HG03558 (cell line): ENCODE results near the gene UNC119.

Experiments used
- ATAC-seq: cut with Tn5 transposase; IDR thresholded peaks from one replicate; pipeline ENCODE4 v1.9.1; 2021; ENCODE audit warnings: moderate number of reproducible peaks; ENCODE audit not compliant: unreplicated experiment; ENCODE audit errors: extremely low read depth

The UNC119 gene

GRCh38 chr17:28501421-28502284, 50.8 kb downstream of the UNC119 start:
- no peak for ATAC-seq

DNA sequence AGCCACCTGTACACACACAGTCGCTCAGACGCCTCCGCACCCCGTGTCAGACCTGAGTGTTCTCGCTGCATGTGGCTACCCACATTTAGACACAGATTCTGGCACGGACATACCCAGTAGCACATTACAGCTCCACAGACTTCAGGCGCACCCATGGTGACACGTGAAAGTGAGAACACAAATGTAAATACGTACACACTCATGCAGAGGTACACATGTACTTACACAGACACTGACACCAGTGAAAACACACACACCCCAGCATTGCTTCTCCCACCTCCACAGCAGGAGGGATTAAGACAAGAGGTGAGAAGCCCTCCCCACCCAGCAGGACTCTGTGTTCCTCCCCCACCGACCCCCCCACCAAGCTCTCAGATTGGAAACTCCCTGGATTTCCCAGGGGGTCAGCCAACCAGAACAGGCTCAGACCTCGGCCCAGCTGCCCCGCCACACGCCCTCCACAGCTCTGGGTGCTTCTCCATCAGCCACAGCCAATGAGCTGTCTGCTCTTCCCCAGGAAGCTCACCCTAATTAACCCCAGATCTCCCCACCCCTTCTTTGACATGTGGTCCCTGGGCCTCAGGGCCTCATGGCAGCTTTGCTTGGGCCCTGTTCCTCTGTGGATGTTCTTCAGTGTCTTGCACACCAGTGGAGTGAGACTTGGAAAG, 51.6 kb downstream of the UNC119 start:
- no peak for ATAC-seq

DNA sequence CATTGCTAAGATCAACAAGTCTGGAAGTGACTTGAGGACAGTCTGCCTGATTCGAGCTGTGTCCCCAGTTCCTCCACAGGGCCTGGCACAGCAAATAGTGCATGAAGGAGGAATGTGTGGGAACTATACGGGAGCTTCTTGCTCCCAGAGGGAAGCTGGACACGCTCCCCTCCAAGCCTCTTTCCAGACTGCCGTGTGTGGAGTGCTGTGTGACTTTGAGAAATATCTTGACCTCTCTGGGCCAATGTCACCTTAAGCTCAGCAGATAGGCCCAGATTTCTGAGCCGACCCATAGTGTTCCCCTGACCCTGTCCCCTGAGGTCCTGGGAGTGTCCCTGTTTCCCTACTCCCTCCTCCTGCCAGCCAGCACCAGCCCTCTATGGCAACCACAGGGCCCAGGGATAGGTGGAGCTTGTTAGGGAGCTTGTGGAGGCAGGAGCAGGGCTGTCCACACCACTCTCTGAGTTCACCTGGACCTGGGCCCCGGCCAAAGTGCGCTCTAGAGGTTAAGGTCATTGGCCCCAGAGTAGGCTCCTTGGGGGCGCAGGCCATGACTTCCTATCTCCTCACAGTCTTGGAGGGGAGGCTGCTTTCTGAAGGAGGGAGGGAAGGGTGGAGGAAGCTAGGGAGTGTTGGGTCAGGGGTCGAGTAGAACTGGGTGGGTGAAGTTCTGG, 52.6 kb downstream of the UNC119 start:
- no peak for ATAC-seq

- ATAC-seq: no peak
These were observed 53.1 kb downstream of the UNC119 start for GRCh38 chr17:28499364-28499664.

GRCh38 chr17:28498652-28499363, 53.6 kb downstream of the UNC119 start:
- ATAC-seq: no peak

DNA sequence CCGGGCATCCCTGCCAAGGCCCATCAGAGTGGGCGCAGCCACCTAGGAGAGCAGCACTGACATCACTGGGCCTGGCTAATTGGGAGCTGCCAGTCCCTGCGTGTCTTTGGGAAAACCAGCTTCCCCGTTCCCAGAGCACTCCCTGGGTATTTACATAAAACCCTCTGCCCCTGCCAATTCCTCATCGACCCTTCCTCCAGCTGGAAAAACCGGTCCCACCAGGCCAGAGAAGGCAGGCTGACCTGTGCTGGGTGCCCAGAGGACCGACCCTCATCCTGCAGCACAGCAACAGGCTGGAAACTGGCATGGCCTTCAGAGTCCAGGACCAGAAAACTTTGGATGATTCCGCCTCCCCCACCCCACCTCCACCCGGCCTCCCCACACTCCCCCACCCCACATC, 54.5 kb downstream of the UNC119 start:
- no peak for ATAC-seq
